ENCODE results near the gene TBC1D24. TPM values are rescaled to one million over a fixed set of nuclear protein-coding genes. Genes with fewer than 3 reads are reported as not detected.

TBC1D24 gene
- total and polyA plus RNA-seq, 9 of the 15 experiments (the other 6 are each of a cell fraction or from before 2014, with no cell fraction given), result 1.7 to 22.6 (median 7.2) TPM

DNA sequence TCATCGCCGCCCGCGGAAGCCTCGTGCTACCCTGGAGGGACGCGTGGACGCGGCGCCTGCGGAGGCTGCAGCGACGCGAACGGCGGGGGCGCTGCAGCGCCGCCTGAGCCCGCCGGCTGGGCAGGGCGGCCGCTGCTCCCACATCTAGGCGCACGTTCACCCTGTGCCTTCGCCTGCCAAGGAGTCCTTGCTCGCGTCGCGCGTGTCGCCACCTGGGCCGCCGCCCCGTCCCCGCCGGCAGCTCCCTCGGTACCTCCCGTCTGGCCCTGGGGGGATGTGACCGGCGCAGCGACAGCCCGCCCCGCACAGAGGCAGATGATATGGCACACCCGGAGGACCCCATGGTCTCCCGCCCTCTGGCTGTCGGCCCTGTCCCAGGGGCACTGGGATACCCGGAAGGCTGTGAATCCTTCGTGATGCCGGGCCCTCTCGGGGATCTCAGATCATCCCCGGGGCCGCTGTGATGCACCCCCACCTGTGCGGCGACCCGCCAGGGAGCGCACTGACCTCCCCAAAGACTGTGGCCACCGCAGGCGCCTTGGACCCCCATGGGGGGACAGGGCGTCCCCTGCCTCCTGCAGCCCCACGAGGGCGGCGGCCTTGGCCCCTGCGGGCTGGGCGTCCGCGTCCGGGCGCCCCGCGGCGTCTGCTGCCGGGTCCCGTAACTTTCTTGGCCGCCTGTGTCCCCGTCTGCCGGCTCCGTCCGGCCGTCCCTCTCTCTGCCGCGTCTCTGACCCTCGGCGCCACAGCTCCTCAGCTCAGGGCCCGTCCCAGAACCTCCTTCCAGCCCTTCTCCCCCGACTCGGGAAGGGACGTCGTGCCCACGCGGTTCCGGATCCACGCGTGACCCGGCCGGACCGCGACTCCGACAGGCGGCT, 689 bp upstream of the TBC1D24 start (continued):
- TF ChIP-seq ELF4 (CRISPR knock-in tag; IDR thresholded peaks at IDR 0.05), result peak; percentile 58; the same call in 1 of the 2 replicates
- TF ChIP-seq ETS2 (tag; IDR thresholded peaks at IDR 0.05; ENCODE audit: borderline replicate concordance, poor library complexity, severe bottlenecking), result no peak
- 0 out of 2 replicates have a peak, but pooled peaks have one; percentile 34 for TF ChIP-seq CREB1 (IDR thresholded peaks at IDR 0.05)
- TF ChIP-seq CREB1 (CRISPR knock-in tag; IDR thresholded peaks at IDR 0.05), result peak; percentile 51; the same call in 1 of the 2 replicates
- TF ChIP-seq CBX2 (IDR thresholded peaks at IDR 0.05; ENCODE audit: insufficient read depth, low read length, poor library complexity, severe bottlenecking), result no peak
- no peak for TF ChIP-seq BCLAF1 (IDR thresholded peaks at IDR 0.05; ENCODE audit: borderline replicate concordance in 1 of 2, control insufficient read depth in 1 of 2, low read depth in 2 of 2, low read length in 1 of 2)
- TF ChIP-seq ZNF551 (CRISPR knock-in tag; IDR thresholded peaks at IDR 0.05), result no peak
- TF ChIP-seq ZNF57 (CRISPR knock-in tag; IDR thresholded peaks at IDR 0.05), result no peak
- no peak for TF ChIP-seq SMAD3 (CRISPR knock-in tag; conservative IDR thresholded peaks at IDR 0.05)
- TF ChIP-seq ZNF512 (tag; IDR thresholded peaks at IDR 0.05), result no peak
- no peak for TF ChIP-seq TCF15 (CRISPR knock-in tag; IDR thresholded peaks at IDR 0.05)
- TF ChIP-seq TAF1 (IDR thresholded peaks at IDR 0.05; ENCODE audit: control insufficient read depth, extremely low read depth, insufficient read depth, low read length, severe bottlenecking), result peak; percentile 53
- peak; percentile 58 for TF ChIP-seq KDM5B (IDR thresholded peaks at IDR 0.05; ENCODE audit: insufficient replicate concordance, low read depth, low read length)
- TF ChIP-seq SMARCC2 (IDR thresholded peaks at IDR 0.05; ENCODE audit: low read depth), result no peak
- TF ChIP-seq ZNF511 (CRISPR knock-in tag; IDR thresholded peaks at IDR 0.05), result 0 out of 2 replicates have a peak, but pooled peaks have one; percentile 67
- TF ChIP-seq TEAD2 (tag; IDR thresholded peaks at IDR 0.05), result no peak
- no peak for TF ChIP-seq MIER1 (IDR thresholded peaks at IDR 0.05; ENCODE audit: low read depth)
- TF ChIP-seq POLR3G (IDR thresholded peaks at IDR 0.05; ENCODE audit: extremely low read depth, insufficient read length, insufficient replicate concordance), result no peak
- no peak for TF ChIP-seq POLR2B (IDR thresholded peaks at IDR 0.05; ENCODE audit: low read depth, partially characterized antibody)
- 0 out of 2 replicates have a peak, but pooled peaks have one; percentile 65 for TF ChIP-seq SUPT5H (IDR thresholded peaks at IDR 0.05)
- no peak for TF ChIP-seq DLX4 (CRISPR knock-in tag; IDR thresholded peaks at IDR 0.05)
